Uterus (tissue), 2 donors: Measurements from ENCODE around the gene NFKBIL1.

Source experiments
- POLR2A ChIP-seq, 2 donors: fragments of 450-650 bp; IDR thresholded peaks; one replicate each; pipeline ENCODE4 v1.6.1; 2016; ENCODE audit warnings: antibody characterized with exemption in 2 of 2, mild to moderate bottlenecking in 1 of 2, moderate library complexity in 1 of 2
- TF ChIP-seq, protein P1 (sequence below), 4 experiments: fragments of 200-600 bp in 2 of 4; fragments of 450-650 bp in 2 of 4; sonication (generic) in 2 of 4; IDR thresholded peaks; one replicate each; pipeline ENCODE4 v1.5.1; 2016 to 2019; ENCODE audit warnings: antibody characterized with exemption in 4 of 4, mild to moderate bottlenecking in 2 of 4, moderate library complexity in 1 of 4

DNA sequence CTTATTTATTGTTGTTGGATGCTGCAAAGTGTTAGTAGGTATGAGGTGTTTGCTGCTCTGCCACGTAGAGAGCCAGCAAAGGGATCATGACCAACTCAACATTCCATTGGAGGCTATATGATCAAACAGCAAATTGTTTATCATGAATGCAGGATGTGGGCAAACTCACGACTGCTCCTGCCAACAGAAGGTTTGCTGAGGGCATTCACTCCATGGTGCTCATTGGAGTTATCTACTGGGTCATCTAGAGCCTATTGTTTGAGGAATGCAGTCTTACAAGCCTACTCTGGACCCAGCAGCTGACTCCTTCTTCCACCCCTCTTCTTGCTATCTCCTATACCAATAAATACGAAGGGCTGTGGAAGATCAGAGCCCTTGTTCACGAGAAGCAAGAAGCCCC, 37.4 kb upstream of the NFKBIL1 start:
- TF ChIP-seq, protein P1, sequence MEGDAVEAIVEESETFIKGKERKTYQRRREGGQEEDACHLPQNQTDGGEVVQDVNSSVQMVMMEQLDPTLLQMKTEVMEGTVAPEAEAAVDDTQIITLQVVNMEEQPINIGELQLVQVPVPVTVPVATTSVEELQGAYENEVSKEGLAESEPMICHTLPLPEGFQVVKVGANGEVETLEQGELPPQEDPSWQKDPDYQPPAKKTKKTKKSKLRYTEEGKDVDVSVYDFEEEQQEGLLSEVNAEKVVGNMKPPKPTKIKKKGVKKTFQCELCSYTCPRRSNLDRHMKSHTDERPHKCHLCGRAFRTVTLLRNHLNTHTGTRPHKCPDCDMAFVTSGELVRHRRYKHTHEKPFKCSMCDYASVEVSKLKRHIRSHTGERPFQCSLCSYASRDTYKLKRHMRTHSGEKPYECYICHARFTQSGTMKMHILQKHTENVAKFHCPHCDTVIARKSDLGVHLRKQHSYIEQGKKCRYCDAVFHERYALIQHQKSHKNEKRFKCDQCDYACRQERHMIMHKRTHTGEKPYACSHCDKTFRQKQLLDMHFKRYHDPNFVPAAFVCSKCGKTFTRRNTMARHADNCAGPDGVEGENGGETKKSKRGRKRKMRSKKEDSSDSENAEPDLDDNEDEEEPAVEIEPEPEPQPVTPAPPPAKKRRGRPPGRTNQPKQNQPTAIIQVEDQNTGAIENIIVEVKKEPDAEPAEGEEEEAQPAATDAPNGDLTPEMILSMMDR (IDR thresholded peaks at IDR 0.05), result no peak
- TF ChIP-seq POLR2A (IDR thresholded peaks at IDR 0.05), result no peak
